Right hindlimb (tissue), 1 donor: ENCODE results near the gene IL1RAP.
A peak's percentile ranks its signal among the peaks of the same experiment; 100 is the strongest.

Experiments
- DNase-seq: peaks from one replicate; pipeline ENCODE4 v3.0.0-alpha.2; 2018

The IL1RAP gene

GRCh38 chr3:190545191-190545590 is 31.3 kb downstream of the IL1RAP start:
- DNase-seq, result no peak

- DNase-seq, result no peak
Measured at GRCh38 chr3:190546881-190547510, 33.1 kb downstream of the IL1RAP start.

- DNase-seq, result no peak
Measured at GRCh38 chr3:190548031-190548656, 34.3 kb downstream of the IL1RAP start.

DNA sequence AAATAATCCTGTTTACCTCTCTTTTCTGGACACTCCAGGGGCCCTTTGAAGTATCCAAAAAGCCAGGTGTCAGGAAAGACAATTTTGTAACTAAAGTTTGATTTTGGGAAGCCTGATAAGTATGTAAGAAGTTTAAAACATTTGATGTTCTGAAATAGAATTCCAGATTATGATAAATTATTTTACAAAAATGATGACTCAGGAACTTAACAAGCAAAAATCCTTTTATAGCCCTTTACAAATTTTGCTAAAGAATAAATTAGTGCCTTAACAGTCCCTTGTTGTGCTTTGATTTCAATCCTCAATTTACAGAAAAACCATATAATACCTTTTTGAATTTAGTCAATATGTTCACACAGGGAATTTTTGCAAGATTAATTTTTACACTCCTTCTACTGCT is 38.1 kb downstream of the IL1RAP start:
- no peak for DNase-seq

- DNase-seq, result no peak
Measured at GRCh38 chr3:190552969-190553759, 39.3 kb downstream of the IL1RAP start.

- no peak for DNase-seq
Measured at GRCh38 chr3:190554197-190554596, 40.3 kb downstream of the IL1RAP start.

- DNase-seq, result no peak
Measured at GRCh38 chr3:190556351-190556750, 42.5 kb downstream of the IL1RAP start.

DNA sequence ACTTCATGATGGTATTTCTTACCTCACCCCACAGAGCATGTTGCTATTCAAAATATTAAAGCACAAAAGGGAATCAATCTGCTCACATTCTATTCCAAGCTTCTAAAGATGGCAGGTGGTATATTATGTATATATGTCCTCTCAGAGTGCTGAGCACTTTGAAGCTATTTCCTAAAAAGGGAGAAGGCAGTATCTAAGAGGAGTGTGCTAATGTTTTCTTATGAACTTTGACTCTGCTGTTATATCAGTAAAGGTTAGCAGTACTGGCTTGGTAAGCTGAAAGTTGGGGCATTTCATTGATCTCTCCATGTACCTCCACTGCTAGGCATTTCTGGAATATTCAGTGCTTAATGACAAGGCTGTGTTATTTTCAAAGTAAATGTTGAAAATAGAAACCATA is 43.4 kb downstream of the IL1RAP start:
- no peak for DNase-seq

DNA sequence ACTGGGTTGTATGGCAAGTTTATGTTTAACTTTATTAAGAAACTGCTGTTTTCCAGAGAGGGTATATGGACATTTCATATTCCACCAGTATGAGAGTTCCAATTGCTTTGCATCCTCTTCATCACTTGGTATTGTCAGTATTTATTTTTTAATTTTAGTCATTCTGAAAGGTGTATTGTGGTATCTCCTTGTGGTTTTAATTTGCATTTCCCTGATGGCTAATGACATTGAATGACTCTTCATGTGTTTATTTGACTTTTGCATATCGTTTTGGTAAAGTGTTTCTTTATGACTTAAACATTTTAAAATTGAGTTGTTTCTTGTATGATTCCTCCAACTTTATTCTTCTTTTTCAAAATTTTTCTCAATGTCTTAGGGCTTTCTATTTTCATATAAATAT is 44.4 kb downstream of the IL1RAP start:
- no peak for DNase-seq

DNA sequence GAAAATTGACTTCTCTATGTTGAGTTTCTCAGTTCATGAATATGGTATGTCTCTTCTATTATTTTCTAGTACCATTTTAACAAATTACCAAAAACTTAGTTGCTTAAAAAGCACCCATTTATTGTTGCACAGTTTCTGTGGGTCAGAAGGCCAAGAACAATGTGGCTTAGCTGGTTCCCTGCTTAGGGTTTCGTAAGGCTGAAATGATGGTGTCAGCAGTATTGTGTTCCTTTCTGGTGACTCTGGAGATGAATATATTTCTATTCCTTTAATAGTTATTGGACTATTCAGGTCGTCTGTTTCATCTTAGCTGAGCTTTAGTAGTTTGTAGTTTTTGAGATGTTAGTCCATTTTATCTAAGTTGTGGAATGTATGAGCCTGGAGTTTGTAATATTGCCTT is 44.9 kb downstream of the IL1RAP start:
- no peak for DNase-seq

DNA sequence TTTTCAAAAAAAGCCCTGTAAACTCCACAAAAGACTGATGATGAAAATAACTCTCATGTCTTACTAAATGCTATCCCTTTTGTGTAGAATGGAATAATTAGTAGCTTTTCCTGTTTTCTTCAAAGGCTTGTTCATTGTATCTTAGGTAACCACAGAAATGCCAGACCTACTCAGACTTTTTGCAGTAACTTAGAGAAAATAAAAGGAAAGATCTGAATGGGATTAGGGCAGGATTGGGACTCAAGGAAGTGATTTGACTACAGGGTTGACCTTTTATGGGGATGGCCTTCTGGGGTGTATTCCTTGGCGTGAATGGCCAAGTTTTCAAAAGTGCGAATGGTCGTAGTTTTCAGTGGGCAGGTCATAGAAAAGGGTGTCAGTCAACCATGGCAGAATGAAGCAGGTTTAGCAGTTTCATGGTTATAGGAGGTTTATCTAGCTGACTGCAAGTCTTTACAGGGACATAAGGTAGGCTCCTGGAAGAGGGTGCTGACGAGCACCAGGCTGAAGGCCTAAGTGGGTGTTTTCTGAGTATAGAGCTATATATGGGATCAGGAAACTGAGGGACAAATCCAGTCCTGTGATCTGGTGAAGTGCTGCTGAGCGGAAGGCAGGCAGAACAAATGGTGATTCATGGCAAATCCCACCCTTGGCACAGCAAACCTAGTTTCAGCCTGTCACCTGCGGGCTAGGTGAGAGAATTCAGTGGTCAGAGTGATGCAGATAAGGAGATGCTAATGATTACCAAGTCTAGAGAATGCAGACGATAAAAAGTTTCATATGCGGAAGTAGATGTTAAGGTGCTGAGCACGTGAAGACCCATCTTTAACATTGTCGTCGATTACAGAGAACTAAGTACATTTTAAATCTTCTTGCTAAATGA is 46.4 kb downstream of the IL1RAP start:
- DNase-seq, result no peak

DNA sequence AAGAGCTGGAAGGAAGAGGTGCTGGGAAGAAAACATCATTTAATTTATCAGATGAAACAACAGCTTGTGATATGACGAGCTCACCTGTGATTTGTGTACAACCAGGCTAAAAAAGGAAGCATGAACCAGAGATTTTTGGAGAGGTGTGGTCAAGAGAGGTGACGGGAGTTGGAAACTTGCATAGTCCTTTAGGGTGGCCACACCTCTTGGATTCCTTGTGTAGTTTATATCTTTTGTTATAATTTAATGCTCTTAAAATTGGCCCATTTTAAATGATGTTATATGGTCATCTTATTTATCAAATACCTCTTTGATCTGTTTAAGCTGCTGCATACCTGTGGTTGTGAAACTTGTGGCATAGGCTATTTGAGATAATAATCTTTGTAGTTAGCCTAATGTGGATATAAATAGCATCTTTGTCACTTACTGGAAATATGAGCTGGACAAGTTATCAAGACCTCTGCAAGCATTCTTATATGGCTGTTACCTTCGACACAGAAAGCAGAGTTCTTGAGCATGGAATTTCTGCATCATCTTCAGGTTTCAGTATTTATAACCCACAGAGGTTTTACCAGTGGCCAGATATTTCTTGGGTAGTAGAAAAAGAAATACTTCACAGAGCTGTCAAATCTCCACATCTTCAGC is 49.1 kb downstream of the IL1RAP start:
- DNase-seq, result no peak

- no peak for DNase-seq
Measured at GRCh38 chr3:190564175-190564574, 50.3 kb downstream of the IL1RAP start.

DNA sequence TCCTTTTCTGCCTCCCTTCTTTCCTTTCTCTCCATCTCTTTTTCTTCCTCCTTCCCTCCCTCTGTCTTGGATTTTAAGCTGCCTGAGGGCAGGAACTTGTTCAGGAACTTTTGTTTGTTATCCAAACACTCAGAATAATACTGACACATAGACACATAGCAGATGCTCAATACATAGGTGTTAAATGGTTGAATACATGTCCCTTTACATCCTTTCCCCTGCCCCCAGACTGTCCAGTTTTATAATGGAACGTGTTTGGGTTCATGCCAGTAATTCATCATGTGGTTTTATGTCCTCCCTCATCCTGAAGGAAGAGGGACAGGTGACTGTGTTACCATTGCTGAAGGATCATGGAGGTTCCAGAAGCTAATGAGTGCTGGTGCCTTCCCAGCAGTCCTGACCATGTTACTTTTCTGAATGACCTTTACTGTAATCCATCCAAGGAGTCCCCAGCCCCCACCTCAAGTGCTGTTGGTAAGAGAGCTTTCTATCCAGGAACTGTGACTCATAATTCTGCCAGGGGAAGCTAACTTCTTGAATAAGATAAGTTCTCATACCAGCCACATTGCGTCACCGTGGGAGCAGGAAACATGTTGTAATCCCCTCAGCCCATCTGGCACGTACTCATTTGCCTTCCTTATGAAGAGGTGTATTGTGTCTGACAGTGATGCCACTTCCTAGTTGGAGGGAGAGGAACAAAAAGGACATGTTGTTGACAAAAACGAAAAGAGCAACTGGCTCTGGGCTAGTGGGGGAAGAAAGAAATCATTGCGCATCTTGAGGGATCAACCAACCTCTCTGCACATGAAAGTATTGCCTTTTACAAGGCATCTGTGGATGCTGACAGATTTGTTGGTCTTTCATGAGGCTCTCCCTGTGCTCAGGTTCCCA is 52.4 kb downstream of the IL1RAP start:
- peak; percentile 64 for DNase-seq

GRCh38 chr3:190568036-190568435 is 54.2 kb downstream of the IL1RAP start:
- no peak for DNase-seq

GRCh38 chr3:190574473-190574872 is 60.6 kb downstream of the IL1RAP start:
- DNase-seq, result no peak

DNA sequence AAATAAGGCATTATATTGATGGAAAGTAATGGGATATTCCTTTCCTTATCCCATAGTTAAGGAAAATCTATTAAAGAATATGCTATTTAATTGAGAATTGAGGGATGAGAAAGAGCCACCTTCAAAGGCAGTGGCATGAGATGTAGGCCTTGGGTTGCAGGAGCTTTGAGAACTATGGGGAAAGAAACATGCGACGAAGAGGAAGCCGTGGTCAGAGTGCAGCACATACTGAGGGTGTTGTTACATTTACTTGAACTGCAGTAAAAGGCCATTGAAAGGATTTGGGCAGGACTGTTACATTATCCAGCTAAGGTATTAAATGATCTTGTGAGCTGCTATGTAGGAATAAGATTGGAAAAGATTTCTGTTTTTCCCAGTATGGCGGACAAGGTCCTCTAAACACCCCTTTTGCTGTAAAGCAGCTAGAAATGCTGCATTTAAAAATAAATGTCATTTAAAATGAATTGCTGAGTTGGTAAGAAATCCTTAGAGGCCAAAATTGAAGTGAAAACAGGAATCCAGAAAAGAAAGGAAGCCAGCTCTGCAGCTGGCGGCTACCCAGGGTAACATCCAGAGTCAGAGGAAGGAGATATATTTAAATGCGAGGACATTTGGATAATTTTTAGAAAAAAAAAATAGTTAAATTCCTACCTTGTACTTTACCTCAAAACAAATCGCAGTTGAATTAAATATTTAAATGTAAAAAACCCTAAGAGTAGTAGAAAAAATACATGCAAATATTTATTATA is 61.7 kb downstream of the IL1RAP start:
- DNase-seq, result no peak

GRCh38 chr3:190577225-190577624 is 63.3 kb downstream of the IL1RAP start:
- no peak for DNase-seq

GRCh38 chr3:190579514-190580137 is 65.7 kb downstream of the IL1RAP start:
- DNase-seq, result no peak

DNA sequence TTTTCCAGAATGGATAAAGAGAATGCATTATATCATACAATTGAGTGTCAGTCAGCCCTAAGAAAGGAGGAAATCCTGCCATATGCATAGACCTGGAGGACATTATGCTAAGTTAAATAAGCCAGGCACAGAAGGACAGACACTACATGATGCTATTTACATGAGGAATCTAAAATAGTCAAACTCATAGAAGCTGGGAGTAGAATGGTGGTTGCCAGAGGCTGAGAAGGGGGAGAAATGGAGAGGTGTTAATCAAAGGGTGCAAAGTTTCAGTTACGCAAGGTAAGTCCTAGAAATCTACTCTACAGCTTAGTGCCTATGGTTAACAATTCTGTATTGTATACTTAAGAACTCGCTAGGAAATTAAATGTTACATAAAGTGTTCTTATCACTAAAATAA is 66.5 kb downstream of the IL1RAP start:
- DNase-seq, result no peak
